Trophoblast cell (in vitro differentiated cells and primary cell): ENCODE measurements around the gene FAM83C. TPM values are rescaled to one million over a fixed set of nuclear protein-coding genes. Genes with fewer than 3 reads are reported as not detected.

Experiments
- DNase-seq, 2 donors: peaks; one replicate each; pipeline ENCODE4 v3.0.0-alpha.2; 2016
- H2AFZ ChIP-seq: 2 replicates; pipeline ENCODE4 v1.6.1; 2013; ENCODE audit warnings: low read length, moderate library complexity, mild to moderate bottlenecking; ENCODE audit not compliant: insufficient read depth, poor library complexity
- H2AK5ac ChIP-seq: 2 replicates; pipeline ENCODE4 v1.6.1; 2013; ENCODE audit warnings: mild to moderate bottlenecking, low read length
- H2BK120ac ChIP-seq: 2 replicates; pipeline ENCODE4 v1.6.1; 2013; ENCODE audit warnings: low read length, mild to moderate bottlenecking, moderate library complexity; ENCODE audit not compliant: insufficient read depth, poor library complexity
- H2BK12ac ChIP-seq: 2 replicates; pipeline ENCODE4 v1.6.1; 2013; ENCODE audit warnings: mild to moderate bottlenecking, low read length, moderate library complexity
- H2BK5ac ChIP-seq: 2 replicates; pipeline ENCODE4 v1.6.1; 2013; ENCODE audit warnings: low read length, low read depth, moderate library complexity, mild to moderate bottlenecking; ENCODE audit not compliant: poor library complexity
- H3K14ac ChIP-seq: 2 replicates; pipeline ENCODE4 v1.6.1; 2013; ENCODE audit warnings: mild to moderate bottlenecking, low read length
- H3K18ac ChIP-seq: 2 replicates; pipeline ENCODE4 v1.6.1; 2013; ENCODE audit warnings: mild to moderate bottlenecking, low read length
- H3K23ac ChIP-seq: 2 replicates; pipeline ENCODE4 v1.6.1; 2013; ENCODE audit warnings: low read length
- H3K27ac ChIP-seq: 2 replicates; pipeline ENCODE4 v1.5.1; 2013; ENCODE audit warnings: low read depth, mild to moderate bottlenecking, inconsistent platforms, low read length, moderate library complexity
- H3K27me3 ChIP-seq: 2 replicates; pipeline ENCODE4 v1.6.1; 2013; ENCODE audit warnings: inconsistent platforms, mild to moderate bottlenecking, low read length, moderate library complexity; ENCODE audit not compliant: insufficient read depth
- H3K36me3 ChIP-seq, 2 experiments: 1 replicate in 1 of 2; 2 replicates in 1 of 2; pipeline ENCODE4 v1.6.1; 2013; ENCODE audit warnings: low read length in 2 of 2, mild to moderate bottlenecking in 2 of 2, moderate library complexity in 1 of 2; ENCODE audit not compliant: insufficient read depth in 2 of 2, control insufficient read depth in 1 of 2
- H3K4ac ChIP-seq: 2 replicates; pipeline ENCODE4 v1.6.1; 2013; ENCODE audit warnings: low read depth, mild to moderate bottlenecking, low read length, moderate library complexity
- H3K4me1 ChIP-seq, 2 experiments: 1 replicate in 1 of 2; 2 replicates in 1 of 2; pipeline ENCODE4 v1.6.1; 2013; ENCODE audit warnings: low read length in 2 of 2, mild to moderate bottlenecking in 2 of 2, moderate library complexity in 1 of 2; ENCODE audit not compliant: insufficient read depth in 2 of 2, control insufficient read depth in 1 of 2
- H3K4me2 ChIP-seq: 2 replicates; pipeline ENCODE4 v1.6.1; 2013; ENCODE audit warnings: inconsistent platforms, mild to moderate bottlenecking, low read length, moderate library complexity
- H3K4me3 ChIP-seq: 2 replicates; pipeline ENCODE4 v1.5.1; 2013; ENCODE audit warnings: mild to moderate bottlenecking, low read depth, low read length, inconsistent platforms
- H3K79me1 ChIP-seq: one replicate; pipeline ENCODE4 v1.6.1; 2013; ENCODE audit warnings: low read length
- H3K79me2 ChIP-seq: 2 replicates; pipeline ENCODE4 v1.6.1; 2013; ENCODE audit warnings: low read length, mild to moderate bottlenecking; ENCODE audit not compliant: control insufficient read depth, insufficient read depth, poor library complexity
- H3K9ac ChIP-seq: 2 replicates; pipeline ENCODE4 v1.6.1; 2013; ENCODE audit warnings: mild to moderate bottlenecking, low read length
- H3K9me3 ChIP-seq: 2 replicates; pipeline ENCODE4 v1.6.1; 2013; ENCODE audit warnings: low read depth, mild to moderate bottlenecking, control low read depth, inconsistent platforms, low read length; ENCODE audit not compliant: insufficient read depth
- H4K12ac ChIP-seq: 2 replicates; pipeline ENCODE4 v1.6.1; 2013; ENCODE audit warnings: low read depth, mild to moderate bottlenecking, low read length, moderate library complexity
- H4K8ac ChIP-seq: 2 replicates; pipeline ENCODE4 v1.6.1; 2013; ENCODE audit warnings: low read depth, mild to moderate bottlenecking, low read length, moderate library complexity
- H4K91ac ChIP-seq: one replicate; pipeline ENCODE4 v1.6.1; 2013; ENCODE audit warnings: low read depth, mild to moderate bottlenecking, low read length, moderate library complexity
- WGBS: extraction: QIAGEN DNeasy Blood & Tissue Kit; methylation state at CpG from one replicate; pipeline ENCODE4 v1.1.7; 2013; ENCODE audit warnings: missing lambda C conversion rate; ENCODE audit not compliant: insufficient read length, insufficient coverage; ENCODE audit errors: extremely low coverage; 5-methylcytosine and 5-hydroxymethylcytosine counted together
- polyA plus RNA-seq: library from polyadenylated mRNA; stranded (reverse); fragments of 200-250 nt; gene quantifications from 2 replicates; pipeline ENCODE4 v1.2.3, GENCODE V29; 2013

Gene FAM83C
- polyA plus RNA-seq: 0.01 TPM in 2 replicates

GRCh38 chr20:35291654-35292503, at the start of gene FAM83C:
FAM83C (minus strand) TSS chr20:35292425; CDS start chr20:35292304, 121 bp downstream.
- no peaks in the 10 kb centered on the region for H3K27me3 ChIP-seq
- no peak within 1 kb of the TSS for H3K23ac ChIP-seq
- H3K9me3 ChIP-seq: peaks cover 5% of the 10 kb centered on the region
- H3K27ac ChIP-seq: no peak within 1 kb of the TSS
- H3K18ac ChIP-seq: no peak within 1 kb of the TSS
- H3K9ac ChIP-seq: no peak within 1 kb of the TSS
- peaks cover 8 to 9% of the 10 kb centered on the region in 2 experiments for H3K4me1 ChIP-seq
- no peak within 1 kb of the TSS for H2AK5ac ChIP-seq
- no peak for DNase-seq
- H3K4ac ChIP-seq: no peak within 1 kb of the TSS
- no peak within 1 kb of the TSS for H3K4me3 ChIP-seq
- WGBS: no CpG with 5 or more reads among the region's 40 CpGs
- no peaks in the 10 kb centered on the region for H3K79me1 ChIP-seq
- H4K12ac ChIP-seq: no peak within 1 kb of the TSS
- H2BK5ac ChIP-seq: no peak within 1 kb of the TSS
- H4K91ac ChIP-seq: no peak within 1 kb of the TSS
- no peak within 1 kb of the TSS for H2AFZ ChIP-seq
- no peaks in the 10 kb centered on the region for H3K79me2 ChIP-seq
- no peak within 1 kb of the TSS for H2BK120ac ChIP-seq
- H3K36me3 ChIP-seq: no peaks in the 10 kb centered on the region
- H4K8ac ChIP-seq: no peak within 1 kb of the TSS
- no peak within 1 kb of the TSS for H3K14ac ChIP-seq
- no peak within 1 kb of the TSS for H2BK12ac ChIP-seq
- H3K4me2 ChIP-seq: no peak within 1 kb of the TSS

GRCh38 chr20:35341366-35342028, 49.3 kb upstream of the FAM83C start:
- no peak overlapping the region for H3K4me2 ChIP-seq
- no peak overlapping the region for H3K14ac ChIP-seq
- H2AFZ ChIP-seq: no peak overlapping the region
- no peaks in the 10 kb centered on the region for H3K79me2 ChIP-seq
- no peak overlapping the region for H3K9ac ChIP-seq
- WGBS: no CpG with 5 or more reads among the region's 4 CpGs
- H3K18ac ChIP-seq: no peak overlapping the region
- H3K4ac ChIP-seq: no peak overlapping the region
- H3K27ac ChIP-seq: no peak overlapping the region
- no peak overlapping the region for H4K91ac ChIP-seq
- H2BK12ac ChIP-seq: no peak overlapping the region
- H3K27me3 ChIP-seq: no peaks in the 10 kb centered on the region
- no peaks in the 10 kb centered on the region for H3K79me1 ChIP-seq
- DNase-seq: no peak
- H3K9me3 ChIP-seq: peaks cover 2% of the 10 kb centered on the region
- peaks cover 6 to 10% of the 10 kb centered on the region in 2 experiments for H3K36me3 ChIP-seq
- no peak overlapping the region for H2BK5ac ChIP-seq
- H4K12ac ChIP-seq: no peak overlapping the region
- no peak overlapping the region for H2AK5ac ChIP-seq
- H3K23ac ChIP-seq: no peak overlapping the region
- H4K8ac ChIP-seq: no peak overlapping the region
- H2BK120ac ChIP-seq: no peak overlapping the region
- H3K4me3 ChIP-seq: no peak overlapping the region
- peaks cover 0 to 5% of the 10 kb centered on the region in 2 experiments for H3K4me1 ChIP-seq

- Histone ChIP-seq H3K36me3 (peaks cover 2 to 4% of the 10 kb centered on the region in 2 experiments), H2AFZ (no peak overlapping the region), H3K18ac (no peak overlapping the region), H4K91ac (no peak overlapping the region), H2AK5ac (no peak overlapping the region), H3K4me3 (no peak overlapping the region), H2BK120ac (no peak overlapping the region), H3K4me1 (peaks cover 0 to 5% of the 10 kb centered on the region in 2 experiments), H4K8ac (no peak overlapping the region), H2BK12ac (no peak overlapping the region), H3K79me2 (no peaks in the 10 kb centered on the region), H4K12ac (no peak overlapping the region), H3K27ac (no peak overlapping the region), H3K79me1 (no peaks in the 10 kb centered on the region), H2BK5ac (no peak overlapping the region), H3K9me3 (no peaks in the 10 kb centered on the region), H3K9ac (no peak overlapping the region), H3K4me2 (no peak overlapping the region), H3K23ac (no peak overlapping the region), H3K27me3 (no peaks in the 10 kb centered on the region), H3K14ac (no peak overlapping the region), H3K4ac (no peak overlapping the region)
- DNase-seq: no peak
- WGBS: 100% methylated on average over 1 of the region's 2 CpGs
Measured at GRCh38 chr20:35340436-35340835, 48.2 kb upstream of the FAM83C start.

- Histone ChIP-seq H3K27ac (no peak overlapping the region), H4K91ac (no peak overlapping the region), H2BK12ac (no peak overlapping the region), H3K18ac (no peak overlapping the region), H3K23ac (no peak overlapping the region), H3K79me2 (no peaks in the 10 kb centered on the region), H3K4ac (no peak overlapping the region), H2AK5ac (no peak overlapping the region), H2BK5ac (no peak overlapping the region), H3K9ac (no peak overlapping the region), H3K9me3 (no peaks in the 10 kb centered on the region), H2BK120ac (no peak overlapping the region), H3K4me1 (peaks cover 0 to 5% of the 10 kb centered on the region in 2 experiments), H3K14ac (no peak overlapping the region), H3K27me3 (no peaks in the 10 kb centered on the region), H4K12ac (no peak overlapping the region), H4K8ac (no peak overlapping the region), H3K4me3 (no peak overlapping the region), H3K36me3 (peaks cover 0 to 4% of the 10 kb centered on the region in 2 experiments), H2AFZ (no peak overlapping the region), H3K4me2 (no peak overlapping the region), H3K79me1 (no peaks in the 10 kb centered on the region)
- no CpG with 5 or more reads among the region's 1 CpG for WGBS
- DNase-seq: peak in 1 of 2 donors; percentile 4
Measured at GRCh38 chr20:35339636-35340035, 47.4 kb upstream of the FAM83C start.
